Right ventricle myocardium inferior (tissue), 1 donor: ENCODE measurements around the gene PCBP3. TPM values are rescaled to one million over a fixed set of nuclear protein-coding genes. Genes with fewer than 3 reads are reported as not detected.

Experiments used
- ATAC-seq: fragments of 200-7000 bp; cut with Tn5 transposase; one replicate; pipeline ENCODE4 v1.9.1; 2020; ENCODE audit warnings: mild to moderate bottlenecking, moderate library complexity
- DNase-seq: peaks from one replicate; pipeline ENCODE4 v3.0.0; 2021; ENCODE audit errors: missing footprints
- intact Hi-C: fragments of 100-400 bp; cut with DNase I; formaldehyde crosslinking; loops from one replicate; pipeline ENCODE4 v1.11.0; 2022
- total RNA-seq: library from RNA; stranded (reverse); fragmentation: NEBNext Ultra II Directional; extraction: Animal tissue kit (Norgen Biotek cat#: 25700); gene quantifications from one replicate; pipeline ENCODE4 v1.2.1, GENCODE V29; 2021
- donor health status: DM: no; HTN: yes; CAD: no; lungs with severe emphysema.

PCBP3 gene
- total RNA-seq, 1 donor from 2014 or later = 3.7 TPM

- peak; percentile 53 for DNase-seq
- intact Hi-C loops = no loop called here
- ATAC-seq = no peak
Observed at GRCh38 chr21:45986316-45987051, 343.0 kb downstream of the PCBP3 start.

- intact Hi-C loops = no loop called here
- DNase-seq = peak; percentile 51
Observed at GRCh38 chr21:45987121-45987711, 343.7 kb downstream of the PCBP3 start.

GRCh38 chr21:45988366-45989347 lies 345.1 kb downstream of the PCBP3 start:
- intact Hi-C loops = no loop called here
- ATAC-seq (no peak), DNase-seq (no peak)

More at GRCh38 chr21:45987121-45987711, 343.7 kb downstream of the PCBP3 start:
- no peak for ATAC-seq

GRCh38 chr21:45989355-45990048 lies 346.0 kb downstream of the PCBP3 start:
- ATAC-seq = no peak
- peak; percentile 63 for DNase-seq
- intact Hi-C loops = no loop called here

GRCh38 chr21:45990049-45990711 lies 346.7 kb downstream of the PCBP3 start:
- ATAC-seq (no peak), DNase-seq (no peak)
- intact Hi-C loops = no loop called here

GRCh38 chr21:45990741-45991605 lies 347.4 kb downstream of the PCBP3 start:
- ATAC-seq (no peak), DNase-seq (peak; percentile 67)
- intact Hi-C loops = no loop called here

GRCh38 chr21:45991606-45992300 lies 348.2 kb downstream of the PCBP3 start:
- intact Hi-C loops = no loop called here

More at GRCh38 chr21:45991606-45992300, 348.2 kb downstream of the PCBP3 start:
- no peak for ATAC-seq
- peak; percentile 58 for DNase-seq

Other genes starting within 250 kb of the PCBP3 start
- 51.6 TPM for gene COL18A1, start 238.6 kb upstream of the PCBP3 start, total RNA-seq
- 8.2 TPM for gene SLC19A1, start 101.3 kb upstream of the PCBP3 start, total RNA-seq